HG03521 (cell line): ENCODE data around the gene MRPL9.

Experiments used
- ATAC-seq: cut with Tn5 transposase; IDR thresholded peaks from one replicate; pipeline ENCODE4 v1.9.1; 2021; ENCODE audit warnings: mild to moderate bottlenecking, moderate library complexity; ENCODE audit not compliant: unreplicated experiment

MRPL9 gene

DNA sequence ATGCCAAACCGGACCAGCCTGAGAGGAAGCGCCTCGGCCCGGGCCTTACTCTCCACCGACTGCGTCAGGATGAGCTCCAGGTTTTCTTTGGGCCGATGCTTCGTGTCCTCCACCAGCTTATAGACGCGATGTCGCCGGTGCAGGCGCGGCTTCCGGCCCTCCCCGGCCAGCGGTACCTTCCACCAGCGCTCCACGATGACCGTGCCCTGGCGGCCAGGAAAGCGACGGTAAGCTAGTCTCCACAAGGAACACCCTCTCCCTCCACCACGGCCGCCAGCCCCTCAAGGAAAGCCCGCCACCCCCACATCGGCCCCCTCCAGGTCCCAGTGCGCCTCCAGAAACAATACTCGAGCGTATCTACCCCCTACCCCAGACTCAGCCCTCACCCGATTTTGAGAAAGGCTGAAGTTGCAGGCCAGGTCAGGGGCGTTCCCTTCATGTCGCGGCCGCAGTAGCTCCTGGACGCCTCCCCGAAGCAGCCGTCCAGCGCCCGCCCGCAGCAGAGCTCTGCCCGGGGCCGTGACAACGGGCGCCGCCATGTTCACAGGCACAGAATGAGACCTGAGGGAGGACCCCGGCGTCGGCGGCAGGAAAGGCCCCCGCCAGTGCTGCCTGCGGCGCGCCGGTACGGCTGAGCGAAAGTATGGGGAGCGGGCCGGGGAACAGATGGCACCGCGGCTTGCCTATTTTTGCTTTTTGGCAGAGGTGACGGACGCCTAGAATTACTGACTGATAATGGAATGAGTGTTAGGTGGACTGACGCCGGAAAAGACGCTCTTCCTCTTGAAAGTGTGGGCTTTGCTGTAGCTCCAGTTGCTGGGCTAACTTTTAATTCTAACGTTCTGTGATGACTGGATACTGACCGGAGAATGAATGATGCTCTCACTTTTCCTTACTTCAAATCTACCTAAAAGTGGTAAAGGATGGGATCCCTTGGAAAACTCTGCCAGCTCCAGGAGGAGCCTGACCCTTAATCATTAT lies at the start of gene MRPL9:
Gene MRPL9 (minus strand): TSS at position 556 of the 981 bp plus-strand sequence. CDS start 17 bp downstream, at position 539.
- peak; percentile 88 for ATAC-seq

DNA sequence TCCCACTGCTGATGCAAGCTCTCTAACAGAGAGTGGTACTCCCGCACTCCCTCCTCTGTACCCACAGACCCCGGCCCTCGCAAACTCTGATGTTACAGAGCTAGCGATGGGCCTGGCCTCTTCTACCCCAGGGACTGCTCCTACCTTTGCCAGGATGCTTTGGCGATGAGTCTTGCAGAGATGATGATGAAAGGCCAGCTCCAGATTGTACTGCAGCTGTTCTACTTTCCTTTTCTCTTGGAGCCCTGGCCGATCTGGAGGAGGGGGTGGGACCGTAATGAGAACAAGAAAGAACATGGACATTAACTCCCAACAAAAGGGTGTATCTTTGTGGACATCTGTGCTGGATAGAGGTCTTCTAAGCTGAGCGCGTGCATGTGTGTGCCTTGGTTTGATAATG lies 47.9 kb upstream of the MRPL9 start:
- no peak for ATAC-seq

DNA sequence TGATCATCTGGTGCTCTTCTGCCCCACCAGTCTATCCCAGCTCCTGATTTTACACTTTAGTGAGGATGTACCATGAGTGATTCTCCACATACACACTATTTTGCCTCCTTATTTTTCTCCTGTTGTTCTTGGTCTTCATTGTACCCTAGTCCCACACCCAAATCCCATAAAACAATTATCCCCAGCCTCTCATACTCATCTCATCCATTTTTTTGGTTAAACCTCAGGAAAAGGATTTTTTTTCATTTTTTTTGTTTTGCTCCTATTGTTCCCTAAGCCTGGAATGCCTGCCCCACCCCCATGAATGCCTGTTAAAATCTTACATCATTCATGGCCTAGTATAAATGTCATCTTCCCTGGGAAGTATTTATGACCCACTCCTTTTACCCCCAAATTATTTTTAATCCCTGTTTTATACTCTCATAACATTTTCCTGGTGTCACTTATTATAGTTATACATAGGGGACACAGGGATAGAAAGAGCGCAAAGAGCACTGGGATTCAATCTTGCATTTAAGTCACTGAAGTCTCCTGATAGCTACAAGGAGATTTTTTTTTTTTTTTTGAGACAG lies 46.8 kb upstream of the MRPL9 start:
- ATAC-seq: no peak

DNA sequence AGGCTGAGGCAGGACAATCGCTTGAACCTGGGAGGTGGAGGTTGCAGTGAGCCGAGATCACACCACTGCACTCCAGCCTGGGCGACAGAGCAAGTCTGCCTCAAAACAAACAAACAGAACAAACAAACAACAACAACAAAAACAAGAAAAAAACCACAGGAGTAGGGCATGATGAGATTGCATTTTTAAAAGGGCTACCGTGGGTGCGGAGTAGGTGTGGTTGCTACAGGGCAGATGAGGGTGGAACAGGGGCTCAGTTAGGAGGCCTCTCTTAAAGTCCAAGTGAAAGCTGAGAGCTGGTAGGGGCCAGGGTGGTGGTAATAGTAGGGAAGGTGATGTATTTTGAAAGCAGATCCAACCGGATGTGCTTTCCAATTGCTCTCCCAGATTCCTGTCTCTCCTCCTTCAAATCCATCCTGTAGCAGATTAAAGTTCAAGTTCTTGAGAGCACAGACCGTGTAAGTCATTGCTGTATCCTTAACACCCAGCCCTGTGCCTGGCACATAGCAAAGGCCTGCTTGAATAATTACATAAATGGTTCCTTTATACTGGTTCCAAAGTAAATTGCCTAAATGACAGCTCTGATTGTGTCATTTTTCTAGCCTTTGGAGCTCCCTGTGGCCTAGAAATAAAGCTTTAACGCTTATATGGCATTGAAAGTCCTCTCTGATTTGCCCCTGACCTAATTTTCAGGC lies 46.1 kb upstream of the MRPL9 start:
- no peak for ATAC-seq

DNA sequence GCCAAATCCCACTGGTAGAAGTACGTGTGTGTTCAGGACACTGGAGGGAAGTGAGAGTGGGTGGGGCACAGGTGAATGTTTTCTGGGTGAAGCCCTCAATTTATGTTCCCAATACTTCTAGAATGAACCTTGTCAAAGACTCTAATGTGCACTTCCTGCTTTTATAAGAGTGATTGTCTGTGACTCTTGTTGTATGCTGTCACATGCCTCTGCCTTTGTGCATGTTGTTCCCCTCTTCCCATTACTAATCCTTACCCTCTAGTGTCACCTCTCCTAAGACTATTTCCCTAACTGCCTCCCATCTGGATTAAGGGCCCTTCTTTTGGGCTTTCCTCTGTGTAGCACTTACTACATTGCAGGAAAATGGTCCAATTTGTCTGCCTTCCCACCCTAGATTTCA lies 44.5 kb upstream of the MRPL9 start:
- ATAC-seq: no peak

- no peak for ATAC-seq
Observed at GRCh38 chr1:151807131-151807530, 43.8 kb upstream of the MRPL9 start.

GRCh38 chr1:151806170-151806569 lies 42.9 kb upstream of the MRPL9 start:
- no peak for ATAC-seq

GRCh38 chr1:151805066-151805820 lies 41.9 kb upstream of the MRPL9 start, which contains the start of gene LINGO4:
TSS of gene LINGO4 (minus strand) at chr1:151805419. CDS start at chr1:151802704, 2,715 bp downstream.
- ATAC-seq: no peak

DNA sequence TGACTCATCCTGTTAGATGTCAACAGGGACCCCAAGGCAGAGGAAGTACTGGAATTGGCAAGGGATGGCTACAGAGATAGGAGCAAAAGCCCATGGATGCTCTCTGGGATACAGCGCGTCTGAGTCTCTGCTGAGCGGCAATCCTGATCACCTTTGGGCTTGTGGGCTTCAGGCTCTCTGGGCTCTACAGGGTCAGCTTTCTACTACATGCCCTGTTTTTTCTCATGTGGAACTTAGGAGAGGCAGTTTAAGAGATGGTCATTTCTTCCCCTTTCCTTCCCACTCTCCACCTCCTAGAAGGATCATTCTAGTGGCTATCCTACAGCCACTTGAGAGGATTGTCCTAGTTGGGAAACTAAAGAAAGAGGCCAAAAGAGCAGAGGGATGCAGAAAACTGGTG lies 40.6 kb upstream of the MRPL9 start:
- no peak for ATAC-seq

GRCh38 chr1:151803164-151803563 lies 39.9 kb upstream of the MRPL9 start:
- ATAC-seq: no peak

- no peak for ATAC-seq
Observed at GRCh38 chr1:151802372-151802771, 39.1 kb upstream of the MRPL9 start.

GRCh38 chr1:151801846-151802245 lies 38.5 kb upstream of the MRPL9 start:
- ATAC-seq: no peak

- no peak for ATAC-seq
Observed at GRCh38 chr1:151801310-151801820, 38.1 kb upstream of the MRPL9 start.

GRCh38 chr1:151800830-151801229 lies 37.5 kb upstream of the MRPL9 start:
- no peak for ATAC-seq

GRCh38 chr1:151799179-151800022 lies 36.1 kb upstream of the MRPL9 start:
- ATAC-seq: no peak

DNA sequence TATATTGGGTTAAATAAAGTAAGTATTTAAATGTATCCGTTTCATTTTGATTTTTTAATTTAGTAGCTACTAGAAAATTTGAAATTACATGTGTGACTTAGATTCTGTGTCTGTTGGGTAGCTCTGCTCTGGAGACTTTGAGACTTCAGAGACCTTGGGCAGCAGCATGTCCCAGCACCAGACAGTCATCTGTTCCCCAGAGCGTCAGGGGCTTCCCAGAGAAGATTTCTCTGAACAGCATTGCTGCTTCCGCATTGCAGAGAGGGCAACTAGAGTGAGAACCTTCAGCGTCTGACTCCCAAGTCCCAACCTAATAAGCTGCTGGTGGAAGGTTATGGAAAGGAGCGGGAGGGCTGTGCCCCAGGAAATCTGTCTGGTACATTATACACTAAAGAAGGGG lies 35.3 kb upstream of the MRPL9 start:
- no peak for ATAC-seq

DNA sequence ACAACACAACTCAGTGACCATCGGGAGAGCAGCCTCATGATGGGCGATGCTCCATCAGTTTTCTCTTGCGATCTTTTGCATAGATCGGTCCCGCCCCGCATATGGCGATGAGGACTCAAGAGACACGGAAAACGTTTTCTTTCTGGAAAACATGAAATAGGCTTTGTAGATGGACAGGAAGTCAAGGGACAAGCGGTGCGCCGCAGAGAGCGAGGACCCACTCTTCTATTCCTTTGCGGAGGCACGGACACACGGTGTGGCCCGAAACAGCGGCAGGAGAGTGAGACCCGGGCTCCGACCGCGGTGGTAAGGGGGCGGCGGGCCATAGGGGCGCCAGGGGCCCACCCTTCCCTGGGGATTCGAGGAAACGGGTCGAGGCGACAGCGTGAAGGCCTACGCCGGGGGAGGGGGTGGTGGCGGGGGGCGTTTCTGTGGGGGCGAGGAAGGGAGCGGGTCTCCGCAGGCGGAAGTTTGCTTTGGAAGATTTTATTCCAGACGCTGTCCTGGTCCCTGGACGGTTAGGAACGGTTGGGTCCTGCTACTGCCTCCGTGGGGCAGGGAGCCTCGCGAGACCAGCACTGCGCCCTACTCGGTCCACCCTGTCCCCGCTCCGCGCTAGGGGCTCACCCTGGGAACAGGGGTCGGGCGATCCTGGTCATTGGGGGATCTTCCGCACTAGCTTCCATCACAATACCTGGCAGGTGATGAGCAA lies 27.8 kb upstream of the MRPL9 start:
- no peak for ATAC-seq

GRCh38 chr1:151790071-151790939 lies 27.0 kb upstream of the MRPL9 start, which contains the start of gene TDRKH:
TSS of gene TDRKH (minus strand) at chr1:151790500. CDS start at chr1:151783022, 7,478 bp downstream.
- peak; percentile 96 for ATAC-seq
